ENCODE results near the gene RAB10. TPM values are rescaled to one million over a fixed set of nuclear protein-coding genes. Genes with fewer than 3 reads are reported as not detected.
A peak's percentile ranks its signal among the peaks of the same experiment; 100 is the strongest.

Gene RAB10
- total and polyA plus RNA-seq, 2 of the 13 experiments (the other 11 are each of a cell fraction or from before 2014, with no cell fraction given): 48.2 to 120 TPM

- TF ChIP-seq BATF2 (CRISPR knock-in tag; IDR thresholded peaks at IDR 0.05) (no peak), ZNF317 (CRISPR knock-in tag; IDR thresholded peaks at IDR 0.05) (no peak), SKI (IDR thresholded peaks at IDR 0.05; ENCODE audit: partially characterized antibody) (peak; percentile 17), ZNF644 (CRISPR knock-in tag; IDR thresholded peaks at IDR 0.05; ENCODE audit: low read depth) (peak; percentile 41; the same call in 1 of the 2 replicates), HMGXB3 (CRISPR knock-in tag; IDR thresholded peaks at IDR 0.05; ENCODE audit: borderline replicate concordance) (0 out of 2 replicates have a peak, but pooled peaks have one; percentile 45), ZSCAN9 (CRISPR knock-in tag; IDR thresholded peaks at IDR 0.05; ENCODE audit: borderline replicate concordance) (no peak), MAFF (IDR thresholded peaks at IDR 0.05; ENCODE audit: low read depth, low read length) (no peak), ZBTB20 (CRISPR knock-in tag; IDR thresholded peaks at IDR 0.05; ENCODE audit: borderline replicate concordance, low read depth) (peak; percentile 63; the same call in 1 of the 2 replicates), ZNF800 (CRISPR knock-in tag; IDR thresholded peaks at IDR 0.05) (no peak), ZNF772 (CRISPR knock-in tag; IDR thresholded peaks at IDR 0.05) (0 out of 2 replicates have a peak, but pooled peaks have one; percentile 22), HNF4G (IDR thresholded peaks at IDR 0.05; ENCODE audit: borderline replicate concordance, low read depth, low read length) (peak; percentile 36; the same call in 1 of the 2 replicates), HNF4G (CRISPR knock-in tag; IDR thresholded peaks at IDR 0.05; ENCODE audit: borderline replicate concordance, low read depth) (no peak; the same call in 1 of the 2 replicates), SOX13 (IDR thresholded peaks at IDR 0.05) (0 out of 2 replicates have a peak, but pooled peaks have one; percentile 58), SOX13 (CRISPR knock-in tag; conservative IDR thresholded peaks at IDR 0.05 in 1 of 2, IDR thresholded peaks at IDR 0.05 in 1 of 2) (peak in 1 of 2 experiments; percentile 90; a peak in 2 of 4 replicates), ZBTB7B (CRISPR knock-in tag; IDR thresholded peaks at IDR 0.05) (no peak), MTF1 (CRISPR knock-in tag; IDR thresholded peaks at IDR 0.05) (no peak), ZFP82 (CRISPR knock-in tag; IDR thresholded peaks at IDR 0.05; ENCODE audit: borderline replicate concordance) (no peak), NFIC (IDR thresholded peaks at IDR 0.05; ENCODE audit: low read length) (peak; percentile 46; the same call in 1 of the 2 replicates), CCDC6 (CRISPR knock-in tag; IDR thresholded peaks at IDR 0.05) (0 out of 2 replicates have a peak, but pooled peaks have one; percentile 30), SAP130 (CRISPR knock-in tag; IDR thresholded peaks at IDR 0.05; ENCODE audit: low read depth) (peak; percentile 84), CREM (IDR thresholded peaks at IDR 0.05) (peak; percentile 60), CREM (CRISPR knock-in tag; IDR thresholded peaks at IDR 0.05) (no peak)
Observed at GRCh38 chr2:26080356-26080755, 46.5 kb downstream of the RAB10 start (continued).

All from HepG2 (cell line).